KBM-7 (cell line): ENCODE results near the gene SNRPD3.
"Not testable (repeated sequence)": the region's sequence is repeated elsewhere in the genome, so short reads cannot be mapped to it uniquely, and the experiment has no call there.

ENCODE experiments used
- DNase-seq: peaks from one replicate; pipeline ENCODE4 v3.0.0-alpha.2; 2015
- in situ Hi-C: fragments of 300-500 bp; cut with MboI; formaldehyde crosslinking; loops from 2 replicates; pipeline ENCODE4 v1.14.3; 2020; ENCODE audit warnings: low sequenced_read_pairs, low pct_unique_long_range_greater_than_20kb, mixed read lengths

The SNRPD3 gene

DNA sequence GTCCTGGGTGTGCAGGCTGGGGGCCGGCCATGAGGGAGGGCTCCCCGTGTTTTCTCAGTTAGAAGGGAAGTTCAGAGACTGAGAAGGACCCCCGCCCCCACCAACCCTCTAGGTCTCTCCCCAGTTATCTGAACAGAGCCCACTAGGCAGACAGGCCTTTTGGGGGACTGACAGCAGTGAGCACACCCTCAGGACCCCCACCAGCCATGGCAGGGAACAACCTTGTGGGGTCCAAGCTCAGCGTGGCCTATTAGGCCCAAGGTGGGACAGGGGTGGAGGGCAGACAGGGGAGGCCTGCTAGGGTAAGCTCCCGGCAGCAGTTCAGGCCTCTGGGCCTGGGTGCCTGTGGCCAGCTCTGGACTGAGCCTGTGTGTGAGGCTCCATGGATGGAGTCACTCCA lies 31.5 kb downstream of the SNRPD3 start:
- in situ Hi-C loops = no loop called here
- DNase-seq = no peak

- DNase-seq = no peak
- in situ Hi-C loops = no loop called here
These were observed 32.1 kb downstream of the SNRPD3 start for GRCh38 chr22:24587948-24588347.

DNA sequence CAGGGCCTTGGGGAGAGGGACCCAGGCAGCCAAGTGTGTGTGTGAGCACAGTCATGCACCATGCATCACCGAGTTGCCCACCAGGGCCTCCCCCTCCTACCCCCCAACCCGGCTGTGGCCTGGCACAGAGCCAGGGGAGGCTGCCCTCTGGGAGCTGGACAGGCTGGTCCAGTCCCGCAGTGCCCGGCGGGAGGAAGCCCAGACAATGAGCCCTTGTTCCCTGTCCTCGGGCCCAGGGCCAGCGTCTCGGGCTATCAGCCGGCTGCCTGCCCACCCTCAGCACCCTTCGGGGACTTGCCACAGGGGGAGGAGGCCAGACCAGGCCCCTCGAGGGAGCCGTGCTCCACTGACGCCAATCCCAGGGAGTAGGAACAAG lies 32.6 kb downstream of the SNRPD3 start:
- no peak for DNase-seq
- in situ Hi-C loops = no loop called here

GRCh38 chr22:24588757-24589481 lies 33.1 kb downstream of the SNRPD3 start:
- no peak for DNase-seq

GRCh38 chr22:24589518-24590030 lies 33.8 kb downstream of the SNRPD3 start:
- in situ Hi-C loops = no loop called here
- DNase-seq = no peak

More at GRCh38 chr22:24588757-24589481, 33.1 kb downstream of the SNRPD3 start:
- in situ Hi-C loops = no loop called here

- no peak for DNase-seq
- in situ Hi-C loops = no loop called here
These were observed 34.9 kb downstream of the SNRPD3 start for GRCh38 chr22:24590596-24591173.

DNA sequence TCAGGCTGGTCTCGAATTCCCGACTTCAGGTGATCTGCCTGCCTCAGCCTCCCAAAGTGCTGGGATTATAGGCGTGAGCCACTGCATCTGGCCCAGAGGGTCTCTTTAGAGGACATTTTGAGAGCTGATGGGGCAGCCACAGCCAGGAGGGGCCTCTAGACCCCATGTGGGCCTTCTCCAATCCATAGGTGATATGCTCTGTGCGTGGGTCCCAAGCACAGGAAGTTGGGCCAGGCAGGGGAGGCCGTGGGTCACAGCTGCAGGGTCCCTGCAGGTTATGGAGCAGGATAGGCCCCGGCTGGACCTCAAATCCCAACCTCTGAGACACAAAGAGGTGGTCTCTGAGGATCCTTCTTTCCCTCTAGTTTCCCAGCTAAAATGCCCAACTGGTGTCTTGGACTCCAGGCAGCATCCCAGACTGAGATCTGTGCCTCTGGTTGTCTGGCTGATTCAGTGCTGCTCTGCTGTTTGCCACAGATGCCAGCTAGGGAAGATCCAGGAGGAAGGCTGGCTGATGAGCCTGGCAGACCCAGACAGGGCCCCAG lies 35.6 kb downstream of the SNRPD3 start:
- no peak for DNase-seq
- in situ Hi-C loops = no loop called here

- in situ Hi-C loops = no loop called here
- DNase-seq = peak; percentile 30
These were observed 36.5 kb downstream of the SNRPD3 start for GRCh38 chr22:24592058-24592850.

- peak; percentile 76 for DNase-seq
- in situ Hi-C loops = no loop called here
These were observed 37.2 kb downstream of the SNRPD3 start, which contains the start of gene LRRC75B for GRCh38 chr22:24592851-24593558. Gene LRRC75B, minus strand, starts transcription at chr22:24593073. Its CDS starts 34 bp downstream, at chr22:24593039.

- DNase-seq, in situ Hi-C loops: not testable (repeated sequence)
These were observed 37.7 kb downstream of the SNRPD3 start for GRCh38 chr22:24593559-24593835.

DNA sequence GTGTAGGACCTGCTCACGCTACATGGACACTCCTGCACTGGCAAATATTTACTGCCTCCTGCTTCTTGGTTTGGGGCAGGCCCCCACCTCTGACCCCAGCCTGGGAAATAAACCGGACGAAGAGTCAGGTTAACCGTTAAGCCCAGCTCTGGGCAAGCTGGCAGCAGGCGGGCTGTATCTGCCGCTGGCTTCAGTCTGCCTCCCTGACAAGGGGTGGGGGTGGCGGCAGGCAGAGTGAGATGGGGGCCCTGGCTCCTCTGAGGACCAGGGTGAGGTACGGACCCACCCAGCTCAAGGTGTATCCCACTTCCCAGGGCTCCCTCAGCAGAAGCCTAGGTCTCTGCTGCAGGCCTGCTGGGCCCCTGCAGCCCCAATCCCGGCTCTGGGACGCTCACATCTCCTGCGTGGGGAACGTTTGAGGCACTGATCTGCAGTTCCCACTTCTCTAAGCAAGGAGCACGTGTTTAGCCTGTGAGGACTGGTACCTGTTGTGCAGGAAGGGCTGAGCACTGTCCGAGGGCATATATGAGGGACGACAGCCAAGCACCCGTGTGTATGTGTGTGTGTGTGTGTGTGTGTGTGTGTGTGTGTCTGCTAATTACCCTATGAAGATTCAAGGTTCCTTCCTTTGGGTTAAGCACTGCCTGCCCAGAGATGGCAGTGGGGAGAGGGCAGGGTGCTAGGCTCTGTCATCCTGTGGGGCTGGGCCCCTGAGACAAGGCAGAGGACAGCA lies 38.2 kb downstream of the SNRPD3 start:
- no peak for DNase-seq
- in situ Hi-C loops = no loop called here

DNA sequence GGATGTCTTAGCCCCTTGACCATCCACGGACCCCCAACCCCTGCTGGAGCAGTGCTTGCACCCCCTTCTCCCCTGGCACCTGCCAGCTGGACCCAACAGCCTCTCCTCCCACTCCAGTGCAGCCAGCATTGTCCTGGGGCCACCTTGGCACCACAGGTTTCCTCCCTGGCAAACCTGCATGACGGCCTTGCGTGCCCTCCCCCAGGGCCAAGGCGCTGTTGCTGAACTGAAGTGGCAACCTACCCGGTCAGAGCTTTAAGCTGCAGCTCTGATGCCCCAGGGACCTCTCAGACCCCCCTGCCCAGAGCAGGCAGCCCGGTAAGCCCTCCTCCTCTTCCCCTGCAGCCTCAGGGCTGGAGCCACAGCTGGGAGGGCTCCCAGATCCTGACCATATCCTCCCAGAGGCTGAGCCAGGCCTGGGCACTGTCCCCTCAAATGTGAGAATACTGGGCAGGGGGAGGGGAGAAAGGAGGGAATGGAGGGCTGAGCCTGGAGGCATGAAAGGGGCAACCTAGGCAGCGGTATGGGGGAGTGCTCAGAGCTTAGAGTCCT lies 38.8 kb downstream of the SNRPD3 start:
- in situ Hi-C loops = no loop called here

DNA sequence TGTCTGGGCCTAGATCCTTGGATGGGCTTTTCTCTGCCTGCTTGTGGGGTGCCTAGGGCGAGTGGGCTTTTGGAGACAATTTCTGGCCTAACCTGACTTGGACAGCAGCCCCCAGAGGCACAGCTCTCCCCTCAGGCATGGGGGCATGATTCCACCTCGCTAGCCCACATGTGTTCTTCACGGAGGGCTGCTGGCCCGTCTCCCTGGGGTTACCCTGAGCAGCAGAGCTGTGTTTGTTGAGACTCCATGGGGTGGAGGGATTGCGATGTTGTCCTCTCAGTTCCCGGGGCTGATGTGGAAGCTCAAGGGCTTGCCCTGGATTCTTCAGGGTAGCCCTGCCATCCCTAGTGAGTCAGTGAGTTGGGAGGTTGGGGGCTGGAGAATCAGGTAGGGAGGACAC lies 39.4 kb downstream of the SNRPD3 start:
- no peak for DNase-seq
- in situ Hi-C loops = no loop called here

More for the DNA sequence above, 38.8 kb downstream of the SNRPD3 start:
- no peak for DNase-seq

- in situ Hi-C loops = no loop called here
- DNase-seq = no peak
These were observed 40.1 kb downstream of the SNRPD3 start for GRCh38 chr22:24595863-24596262.

GRCh38 chr22:24597076-24597475 lies 41.3 kb downstream of the SNRPD3 start:
- in situ Hi-C loops, DNase-seq: not testable (repeated sequence)

- in situ Hi-C loops = no loop called here
- DNase-seq = no peak
These were observed 43.7 kb downstream of the SNRPD3 start for GRCh38 chr22:24599514-24599913.

DNA sequence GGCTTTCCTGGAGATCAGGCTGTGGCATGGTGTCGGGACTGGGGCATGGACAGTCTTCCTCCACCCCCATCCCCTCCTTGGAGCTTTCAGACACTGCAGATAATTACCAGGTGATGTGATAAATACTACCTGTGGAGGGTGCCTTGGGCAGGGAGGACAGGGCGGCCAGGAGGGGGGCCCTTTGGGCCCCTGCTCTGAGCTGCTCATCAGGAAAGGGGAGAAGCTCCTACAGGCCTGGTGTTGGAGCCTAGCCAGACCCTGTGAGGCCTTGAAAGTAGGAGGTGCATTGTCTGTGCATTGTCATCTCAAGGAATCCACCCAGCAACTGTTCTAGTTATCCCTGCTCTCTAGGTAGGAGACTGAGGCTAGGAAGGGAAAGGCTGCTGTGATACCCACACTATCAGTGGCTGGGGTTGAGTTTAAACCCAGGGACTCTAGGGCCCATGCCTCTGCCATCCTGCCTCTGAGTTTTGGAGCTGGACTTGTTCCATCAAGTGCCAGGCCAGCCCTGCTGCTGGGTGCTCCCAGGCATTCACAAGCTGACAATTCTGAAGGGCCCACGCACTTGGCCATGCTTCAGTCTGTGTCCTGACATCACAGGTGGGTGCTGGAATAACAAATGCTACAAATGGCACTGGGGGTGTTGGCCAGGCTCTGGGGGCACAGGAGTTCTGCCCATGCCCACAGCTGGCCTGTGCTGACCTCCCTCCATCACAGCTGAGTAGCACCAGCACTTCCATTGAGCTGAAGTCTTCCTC lies 44.3 kb downstream of the SNRPD3 start:
- in situ Hi-C loops, DNase-seq: not testable (repeated sequence)
